Naive thymus-derived CD4-positive, alpha-beta T cell (primary cell): ENCODE results near the gene CLEC12A. TPM values are rescaled to one million over a fixed set of nuclear protein-coding genes. Genes with fewer than 3 reads are reported as not detected.

Experiments used
- ATAC-seq: fragments of 150-1000 bp; cut with Tn5 transposase; 2 replicates; pipeline ENCODE4 v1.10.0; 2021; ENCODE audit warnings: mild to moderate bottlenecking, moderate library complexity
- CTCF ChIA-PET: fragments of 350-600 bp; sonication (Branson Sonifier 250); formaldehyde crosslinking; loops from one replicate; lab custom pipeline; 2021; ENCODE audit warnings: antibody characterized with exemption; lab: Charles Lee
- POLR2A ChIA-PET: fragments of 350-600 bp; sonication (Branson Sonifier 250); formaldehyde crosslinking; loops from one replicate; lab custom pipeline; 2021; ENCODE audit warnings: antibody characterized with exemption, inconsistent platforms; lab: Charles Lee
- DNase-seq, 9 donors: peaks; one replicate each; pipeline versions ENCODE4 v3.0.0 to v3.0.0-alpha.2; 2020 to 2022; ENCODE audit warnings: mixed read lengths in 1 of 9
- H3K27ac ChIP-seq: one replicate; pipeline ENCODE4 v1.7.0; 2013; ENCODE audit warnings: mild to moderate bottlenecking, low read depth, low read length, moderate library complexity
- H3K27me3 ChIP-seq, 2 donors: one replicate each; pipeline ENCODE4 v1.7.0; 2013; ENCODE audit warnings: low read length in 2 of 2, mild to moderate bottlenecking in 2 of 2, moderate library complexity in 2 of 2; ENCODE audit not compliant: control insufficient read depth in 2 of 2, insufficient read depth in 2 of 2
- H3K36me3 ChIP-seq, 3 experiments: 1 replicate in 2 of 3; 2 replicates in 1 of 3; pipeline ENCODE4 v1.7.0; 2013; ENCODE audit warnings: low read length in 3 of 3, mild to moderate bottlenecking in 3 of 3, moderate library complexity in 1 of 3; ENCODE audit not compliant: insufficient read depth in 3 of 3, control insufficient read depth in 2 of 3
- H3K4me1 ChIP-seq, 2 donors: one replicate each; pipeline ENCODE4 v1.7.0; 2013; ENCODE audit warnings: low read length in 2 of 2, mild to moderate bottlenecking in 2 of 2, moderate library complexity in 1 of 2; ENCODE audit not compliant: control insufficient read depth in 2 of 2, insufficient read depth in 2 of 2
- H3K4me3 ChIP-seq: 2 replicates; pipeline ENCODE4 v1.7.0; 2013; ENCODE audit warnings: mild to moderate bottlenecking, low read length
- H3K9me3 ChIP-seq, 3 experiments: 1 replicate in 2 of 3; 2 replicates in 1 of 3; pipeline ENCODE4 v1.7.0; 2013; ENCODE audit warnings: low read length in 3 of 3; ENCODE audit not compliant: control insufficient read depth in 2 of 3
- H3K27ac Mint-ChIP-seq, 9 donors: one replicate each; pipeline ENCODE4 v1.8.0; 2020 to 2022; ENCODE audit warnings: mixed read lengths in 9 of 9, mild to moderate bottlenecking in 8 of 9, moderate library complexity in 5 of 9, inconsistent platforms in 2 of 9
- H3K27me3 Mint-ChIP-seq, 5 donors: one replicate each; pipeline ENCODE4 v1.8.0; 2021 to 2022; ENCODE audit warnings: mixed read lengths in 5 of 5, mild to moderate bottlenecking in 1 of 5
- H3K36me3 Mint-ChIP-seq, 5 donors: one replicate each; pipeline ENCODE4 v1.8.0; 2020 to 2022; ENCODE audit warnings: mixed read lengths in 5 of 5, mild to moderate bottlenecking in 3 of 5, inconsistent platforms in 1 of 5
- H3K4me1 Mint-ChIP-seq, 7 donors: one replicate each; pipeline ENCODE4 v1.8.0; 2020 to 2022; ENCODE audit warnings: mixed read lengths in 7 of 7, mild to moderate bottlenecking in 3 of 7, inconsistent platforms in 1 of 7
- H3K4me3 Mint-ChIP-seq, 10 donors: one replicate each; pipeline ENCODE4 v1.8.0; 2020 to 2022; ENCODE audit warnings: mild to moderate bottlenecking in 10 of 10, mixed read lengths in 10 of 10, moderate library complexity in 6 of 10, inconsistent platforms in 2 of 10
- H3K9me3 Mint-ChIP-seq, 11 donors: one replicate each; pipeline ENCODE4 v1.8.0; 2020 to 2022; ENCODE audit warnings: mixed read lengths in 11 of 11, mild to moderate bottlenecking in 4 of 11, inconsistent platforms in 1 of 11, moderate library complexity in 1 of 11
- intact Hi-C, 2 donors: fragments of 100-400 bp; cut with micrococcal nuclease; formaldehyde crosslinking; loops; one replicate each; pipeline ENCODE4 v1.15.1; 2023
- polyA plus RNA-seq, 2 donors: library from polyadenylated mRNA; unstranded; fragments of 300-500 nt; fragmentation: Illumina TruSeq; gene quantifications; one replicate each; pipeline ENCODE4 v1.2.3, GENCODE V29; 2021
- total RNA-seq, 6 experiments: library from RNA in 5 of 6; stranded (reverse) in 5 of 6; gene quantifications; 1 replicate in 5 of 6; 2 replicates in 1 of 6; pipeline ENCODE4 v1.2.3 and lab custom pipeline; 2021 to 2026

CLEC12A gene
- total and polyA plus RNA-seq, 7 experiments from 2014 or later: 0.31 to 47.8 (median 3.7) TPM; not detected in 3

GRCh38 chr12:9992296-9992695 is 21.1 kb downstream of the CLEC12A start:
- H3K27ac Mint-ChIP-seq: no peak overlapping the region
- peaks cover 0 to 67% (median 17%) of the 10 kb centered on the region in 5 donors for H3K27me3 Mint-ChIP-seq
- ATAC-seq (no peak), DNase-seq (no peak)
- peaks cover 0 to 5% (median 0%) of the 10 kb centered on the region in 7 donors for H3K4me1 Mint-ChIP-seq
- H3K9me3 Mint-ChIP-seq: peaks cover 0 to 1% (median 0%) of the 10 kb centered on the region in 11 donors
- ChIA-PET POLR2A (no interaction called here), CTCF (no interaction called here)
- no peak overlapping the region for H3K4me3 ChIP-seq
- H3K4me1 ChIP-seq: no peaks in the 10 kb centered on the region
- no peak overlapping the region for H3K27ac ChIP-seq
- no peaks in the 10 kb centered on the region for H3K9me3 ChIP-seq
- H3K36me3 ChIP-seq: no peaks in the 10 kb centered on the region
- H3K27me3 ChIP-seq: no peaks in the 10 kb centered on the region
- no peaks in the 10 kb centered on the region for H3K36me3 Mint-ChIP-seq
- intact Hi-C loops: no loop called here
- no peak overlapping the region for H3K4me3 Mint-ChIP-seq

- Mint-ChIP-seq H3K27ac (peak within 1 kb of the TSS in 1 of 9 donors; percentile 69), H3K4me3 (no peak within 1 kb of the TSS), H3K9me3 (peaks cover 0 to 3% (median 0%) of the 10 kb centered on the region in 11 donors), H3K4me1 (peaks cover 0 to 5% (median 0%) of the 10 kb centered on the region in 7 donors), H3K36me3 (no peaks in the 10 kb centered on the region), H3K27me3 (peaks cover 0 to 58% (median 0%) of the 10 kb centered on the region in 5 donors)
- no peaks in the 10 kb centered on the region for H3K9me3 ChIP-seq
- no peaks in the 10 kb centered on the region for H3K4me1 ChIP-seq
- no peaks in the 10 kb centered on the region for H3K27me3 ChIP-seq
- DNase-seq: no peak
- no peak for ATAC-seq
- ChIA-PET POLR2A (no interaction called here), CTCF (interaction anchor here (1.0 kb wide), 1 partner anchor 11 kb away, joined by 3 read pairs; no protein-coding TSS in a partner anchor)
- H3K27ac ChIP-seq: no peak within 1 kb of the TSS
- intact Hi-C loops: loop anchor here in 1 of 2 donors (2.0 kb wide), 1 partner anchor 40 kb away; no protein-coding TSS in a partner anchor
- H3K36me3 ChIP-seq: no peaks in the 10 kb centered on the region
- H3K4me3 ChIP-seq: no peak within 1 kb of the TSS
Observed at GRCh38 chr12:9999016-9999415, 27.8 kb downstream of the CLEC12A start, which contains the start of gene CLEC1B. TSS of gene CLEC1B (minus strand) at chr12:9999121. CDS start at chr12:9999100, 21 bp downstream.

GRCh38 chr12:10001171-10001776 is 30.1 kb downstream of the CLEC12A start:
- no peaks in the 10 kb centered on the region for H3K4me1 ChIP-seq
- DNase-seq: no peak
- ChIA-PET CTCF (no interaction called here), POLR2A (no interaction called here)
- peaks cover 0 to 3% (median 0%) of the 10 kb centered on the region in 11 donors for H3K9me3 Mint-ChIP-seq
- H3K27ac ChIP-seq: no peak overlapping the region
- H3K27ac Mint-ChIP-seq: no peak overlapping the region
- no peak overlapping the region for H3K4me3 Mint-ChIP-seq
- H3K9me3 ChIP-seq: no peaks in the 10 kb centered on the region
- no peaks in the 10 kb centered on the region for H3K27me3 ChIP-seq
- H3K4me3 ChIP-seq: no peak overlapping the region
- H3K4me1 Mint-ChIP-seq: peaks cover 0 to 5% (median 0%) of the 10 kb centered on the region in 7 donors
- no peak for ATAC-seq
- H3K27me3 Mint-ChIP-seq: peaks cover 0 to 51% (median 0%) of the 10 kb centered on the region in 5 donors
- intact Hi-C loops: no loop called here
- no peaks in the 10 kb centered on the region for H3K36me3 ChIP-seq
- H3K36me3 Mint-ChIP-seq: no peaks in the 10 kb centered on the region

GRCh38 chr12:10012630-10013330 is 41.6 kb downstream of the CLEC12A start:
- Mint-ChIP-seq H3K4me3 (no peak overlapping the region), H3K27me3 (peaks cover 0 to 48% (median 8%) of the 10 kb centered on the region in 5 donors), H3K36me3 (no peaks in the 10 kb centered on the region), H3K27ac (no peak overlapping the region), H3K4me1 (peaks cover 0 to 5% (median 0%) of the 10 kb centered on the region in 7 donors), H3K9me3 (no peaks in the 10 kb centered on the region)
- no peak overlapping the region for H3K4me3 ChIP-seq
- H3K4me1 ChIP-seq: no peaks in the 10 kb centered on the region
- ChIA-PET POLR2A (no interaction called here), CTCF (interaction anchor here (0.8 kb wide), 1 partner anchor 11 kb away, joined by 3 read pairs; no protein-coding TSS in a partner anchor)
- no peak overlapping the region for H3K27ac ChIP-seq
- DNase-seq (no peak), ATAC-seq (no peak)
- intact Hi-C loops: no loop called here
- H3K36me3 ChIP-seq: no peaks in the 10 kb centered on the region
- no peaks in the 10 kb centered on the region for H3K27me3 ChIP-seq
- H3K9me3 ChIP-seq: no peaks in the 10 kb centered on the region

- Histone ChIP-seq H3K27me3 (no peaks in the 10 kb centered on the region), H3K4me3 (no peak overlapping the region), H3K36me3 (no peaks in the 10 kb centered on the region), H3K27ac (no peak overlapping the region), H3K9me3 (no peaks in the 10 kb centered on the region), H3K4me1 (no peaks in the 10 kb centered on the region)
- H3K27me3 Mint-ChIP-seq: peaks cover 0 to 43% (median 8%) of the 10 kb centered on the region in 5 donors
- DNase-seq: no peak
- H3K4me1 Mint-ChIP-seq: no peaks in the 10 kb centered on the region
- CTCF ChIA-PET: no interaction called here
- no peak overlapping the region for H3K27ac Mint-ChIP-seq
- intact Hi-C loops: no loop called here
- no peak overlapping the region for H3K4me3 Mint-ChIP-seq
- POLR2A ChIA-PET: no interaction called here
- no peaks in the 10 kb centered on the region for H3K36me3 Mint-ChIP-seq
- ATAC-seq: no peak
- no peaks in the 10 kb centered on the region for H3K9me3 Mint-ChIP-seq
Observed at GRCh38 chr12:10015450-10015849, 44.2 kb downstream of the CLEC12A start.

- intact Hi-C loops: no loop called here
- Mint-ChIP-seq H3K4me3 (no peak overlapping the region), H3K36me3 (no peaks in the 10 kb centered on the region), H3K27ac (no peak overlapping the region), H3K4me1 (no peaks in the 10 kb centered on the region), H3K9me3 (no peaks in the 10 kb centered on the region), H3K27me3 (peaks cover 0 to 33% (median 8%) of the 10 kb centered on the region in 5 donors)
- Histone ChIP-seq H3K4me1 (no peaks in the 10 kb centered on the region), H3K9me3 (no peaks in the 10 kb centered on the region), H3K4me3 (no peak overlapping the region), H3K36me3 (no peaks in the 10 kb centered on the region), H3K27me3 (no peaks in the 10 kb centered on the region), H3K27ac (no peak overlapping the region)
- ATAC-seq (no peak), DNase-seq (no peak)
- CTCF ChIA-PET: no interaction called here
- POLR2A ChIA-PET: no interaction called here
Observed at GRCh38 chr12:10016881-10017280, 45.7 kb downstream of the CLEC12A start.
